Lung (tissue), 12 donors: Measurements from ENCODE around the gene PTPRE. TPM values are rescaled to one million over a fixed set of nuclear protein-coding genes. Genes with fewer than 3 reads are reported as not detected.

ENCODE experiments used
- ATAC-seq: fragments of 200-7000 bp; cut with Tn5 transposase; one replicate; pipeline ENCODE4 v1.9.1; 2020; ENCODE audit warnings: moderate number of reproducible peaks; ENCODE audit not compliant: insufficient read depth, low FRiP score
- DNase-seq, 3 donors: peaks; one replicate each; pipeline ENCODE4 v3.0.0-alpha.2; 2013 to 2017
- H3K27ac ChIP-seq, 2 donors: one replicate each; pipeline ENCODE4 v1.5.1; 2013; ENCODE audit warnings: mild to moderate bottlenecking in 2 of 2, moderate library complexity in 2 of 2, control low read depth in 1 of 2, inconsistent platforms in 1 of 2, low read depth in 1 of 2, low read length in 1 of 2
- H3K27me3 ChIP-seq, 3 donors: one replicate each; pipeline ENCODE4 v1.5.1; 2013; ENCODE audit warnings: low read length in 2 of 3; ENCODE audit not compliant: control insufficient read depth in 3 of 3, insufficient read depth in 3 of 3
- H3K36me3 ChIP-seq, 4 donors: one replicate each; pipeline ENCODE4 v1.5.1; 2013; ENCODE audit warnings: low read length in 4 of 4, mild to moderate bottlenecking in 1 of 4, moderate library complexity in 1 of 4; ENCODE audit not compliant: control insufficient read depth in 4 of 4, insufficient read depth in 4 of 4
- H3K4me1 ChIP-seq, 5 donors: one replicate each; pipeline ENCODE4 v1.5.1; 2013; ENCODE audit warnings: low read length in 5 of 5, mild to moderate bottlenecking in 2 of 5, moderate library complexity in 1 of 5; ENCODE audit not compliant: control insufficient read depth in 5 of 5, insufficient read depth in 5 of 5
- H3K4me3 ChIP-seq: one replicate; pipeline ENCODE4 v1.5.1; 2013; ENCODE audit warnings: mild to moderate bottlenecking, control low read depth, moderate library complexity
- H3K9ac ChIP-seq, 2 donors: one replicate each; pipeline ENCODE4 v1.5.1; 2013; ENCODE audit warnings: low read length in 2 of 2, control low read depth in 1 of 2; ENCODE audit not compliant: insufficient read depth in 1 of 2
- H3K9me3 ChIP-seq, 4 donors: one replicate each; pipeline ENCODE4 v1.5.1; 2013; ENCODE audit warnings: low read length in 3 of 4, mild to moderate bottlenecking in 1 of 4, moderate library complexity in 1 of 4; ENCODE audit not compliant: control insufficient read depth in 4 of 4, insufficient read depth in 3 of 4
- WGBS, 2 donors: extraction: QIAGEN DNeasy Blood & Tissue Kit; methylation state at CpG; one replicate each; pipeline ENCODE4 v1.1.7; 2013; 5-methylcytosine and 5-hydroxymethylcytosine counted together
- polyA plus RNA-seq, 2 donors: library from polyadenylated mRNA; stranded (reverse); fragments of 200-250 nt; gene quantifications; one replicate each; pipeline ENCODE4 v1.2.1, GENCODE V29; 2013
- total RNA-seq, 2 donors: library from RNA; depleted of rRNA in 1 of 2; stranded (reverse); fragments of >200 nt in 1 of 2; gene quantifications; one replicate each; pipeline ENCODE4 v1.2.1, GENCODE V29; 2014 to 2021
- TF ChIP-seq, protein P1 (sequence below): IDR thresholded peaks from 2 replicates; pipeline ENCODE4 v1.5.1; 2012; ENCODE audit warnings: mild to moderate bottlenecking; ENCODE audit errors: control extremely low read depth, extremely low read depth
- donor health status: control.
- donor health status: control.
- donor health status: Bipolar disorder and iron deficiency.
- donor health status: healthy.
- donor health status: DM: yes; HTN: yes; CAD: no.

The PTPRE gene
- total and polyA plus RNA-seq, 4 donors, result 15.5 to 68.7 (median 36.5) TPM

GRCh38 chr10:127883516-127883915 lies 23.4 kb upstream of the PTPRE start:
- TF ChIP-seq, protein P1, sequence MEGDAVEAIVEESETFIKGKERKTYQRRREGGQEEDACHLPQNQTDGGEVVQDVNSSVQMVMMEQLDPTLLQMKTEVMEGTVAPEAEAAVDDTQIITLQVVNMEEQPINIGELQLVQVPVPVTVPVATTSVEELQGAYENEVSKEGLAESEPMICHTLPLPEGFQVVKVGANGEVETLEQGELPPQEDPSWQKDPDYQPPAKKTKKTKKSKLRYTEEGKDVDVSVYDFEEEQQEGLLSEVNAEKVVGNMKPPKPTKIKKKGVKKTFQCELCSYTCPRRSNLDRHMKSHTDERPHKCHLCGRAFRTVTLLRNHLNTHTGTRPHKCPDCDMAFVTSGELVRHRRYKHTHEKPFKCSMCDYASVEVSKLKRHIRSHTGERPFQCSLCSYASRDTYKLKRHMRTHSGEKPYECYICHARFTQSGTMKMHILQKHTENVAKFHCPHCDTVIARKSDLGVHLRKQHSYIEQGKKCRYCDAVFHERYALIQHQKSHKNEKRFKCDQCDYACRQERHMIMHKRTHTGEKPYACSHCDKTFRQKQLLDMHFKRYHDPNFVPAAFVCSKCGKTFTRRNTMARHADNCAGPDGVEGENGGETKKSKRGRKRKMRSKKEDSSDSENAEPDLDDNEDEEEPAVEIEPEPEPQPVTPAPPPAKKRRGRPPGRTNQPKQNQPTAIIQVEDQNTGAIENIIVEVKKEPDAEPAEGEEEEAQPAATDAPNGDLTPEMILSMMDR, result no peak
- no peak for DNase-seq
- Histone ChIP-seq H3K4me3 (no peak overlapping the region), H3K9me3 (no peaks in the 10 kb centered on the region), H3K4me1 (peaks cover 0 to 4% (median 0%) of the 10 kb centered on the region in 5 donors), H3K27me3 (no peaks in the 10 kb centered on the region), H3K9ac (no peak overlapping the region), H3K36me3 (no peaks in the 10 kb centered on the region), H3K27ac (no peak overlapping the region)
- WGBS, 2 donors, result 91 to 95% methylated on average over 10 of the region's 10 CpGs
- no peak for ATAC-seq

- H3K4me1 ChIP-seq, result peaks cover 0 to 4% (median 0%) of the 10 kb centered on the region in 5 donors
- no peak overlapping the region for H3K4me3 ChIP-seq
- no peaks in the 10 kb centered on the region for H3K36me3 ChIP-seq
- DNase-seq (no peak), ATAC-seq (no peak)
- H3K9me3 ChIP-seq, result no peaks in the 10 kb centered on the region
- TF ChIP-seq, protein P1, result no peak
- 81 to 88% methylated on average over 5 of the region's 5 CpGs for WGBS, 2 donors
- no peak overlapping the region for H3K9ac ChIP-seq
- no peaks in the 10 kb centered on the region for H3K27me3 ChIP-seq
- H3K27ac ChIP-seq, result no peak overlapping the region
Measured at GRCh38 chr10:127884501-127884900, 22.4 kb upstream of the PTPRE start.

DNA sequence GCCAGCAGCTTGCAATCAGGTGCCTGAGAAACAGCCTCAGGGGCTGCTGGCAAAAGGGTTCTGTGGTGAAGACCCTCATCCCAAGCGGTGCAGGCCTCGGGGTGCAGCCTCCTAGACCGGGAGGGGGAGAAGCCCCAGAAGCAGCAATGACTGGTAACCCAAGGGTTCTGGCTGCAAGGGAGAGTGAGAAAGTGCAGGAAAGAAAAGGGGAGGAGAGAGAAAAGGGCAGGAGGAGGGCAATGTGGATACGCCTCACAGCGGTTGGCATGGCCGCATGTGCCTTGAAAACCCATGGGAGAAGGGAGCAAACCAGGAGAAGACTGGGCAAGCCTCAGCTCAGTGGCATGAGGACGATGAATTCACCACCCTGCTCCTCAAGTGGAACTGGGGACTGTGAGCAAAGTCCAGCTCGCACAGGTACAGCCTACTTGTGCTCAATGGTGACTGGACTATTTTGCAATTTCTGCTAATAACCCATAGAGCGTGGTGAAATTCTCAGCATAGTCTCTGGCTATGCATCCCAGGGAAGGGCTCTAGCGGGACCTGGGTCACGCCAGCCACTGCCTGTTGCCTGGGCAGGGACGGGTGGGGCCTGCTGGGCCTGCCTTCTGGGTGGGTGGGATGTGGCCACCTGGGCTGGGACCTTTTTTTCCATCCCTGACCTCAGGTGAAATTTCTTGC lies 20.4 kb upstream of the PTPRE start:
- Histone ChIP-seq H3K36me3 (no peaks in the 10 kb centered on the region), H3K9me3 (no peaks in the 10 kb centered on the region), H3K9ac (no peak overlapping the region), H3K4me1 (peaks cover 0 to 4% (median 0%) of the 10 kb centered on the region in 5 donors), H3K27me3 (no peaks in the 10 kb centered on the region), H3K27ac (no peak overlapping the region), H3K4me3 (no peak overlapping the region)
- 93% methylated on average over 12 of the region's 12 CpGs for WGBS, 2 donors
- no peak for DNase-seq
- TF ChIP-seq, protein P1, result no peak
- ATAC-seq, result no peak
